A549 (cell line): ENCODE measurements around the gene PRPSAP1. TPM values are rescaled to one million over a fixed set of nuclear protein-coding genes. Genes with fewer than 3 reads are reported as not detected.
"Not testable (repeated sequence)": the region's sequence is repeated elsewhere in the genome, so short reads cannot be mapped to it uniquely, and the experiment has no call there.

Source experiments
- ATAC-seq, 2 experiments: fragments of 200-7000 bp in 1 of 2; fragments of >200 bp in 1 of 2; cut with Nextera tagmentation in 1 of 2; cut with Tn5 transposase in 1 of 2; 3 replicates each; pipeline versions ENCODE4 v1.8.0 to v1.9.1; 2018 to 2020; ENCODE audit warnings: mild to moderate bottlenecking in 1 of 2, moderate library complexity in 1 of 2
- CTCF ChIA-PET: fragments of 300-600 bp; sonication (Branson Sonifier 250); formaldehyde crosslinking; extraction: SDS; loops from one replicate; lab custom pipeline; 2021; ENCODE audit warnings: antibody characterized with exemption, inconsistent platforms; lab: Yijun Ruan, JAX
- POLR2A ChIA-PET: fragments of 350-600 bp; formaldehyde crosslinking; extraction: SDS; loops from one replicate; lab custom pipeline; 2021; ENCODE audit warnings: antibody characterized with exemption, inconsistent platforms; lab: Yijun Ruan, JAX
- DNase-seq, 2 experiments: peaks; one replicate each; pipeline versions ENCODE4 v3.0.0 to v3.0.0-alpha.2; 2011 to 2016; ENCODE audit warnings: low read depth in 1 of 2, low spot score in 1 of 2
- FAIRE-seq: peaks from 2 replicates; lab custom pipeline; 2011; peaks lifted over from hg19 to GRCh38; lab: Jason Lieb, UNC
- H3K27ac ChIP-seq, 2 experiments: fragments of >200 bp; sonication (Bioruptor Twin); formaldehyde crosslinking; 3 replicates each; pipeline ENCODE4 v1.5.1; 2016 to 2017
- H3K4me1 ChIP-seq: fragments of >200 bp; sonication (Bioruptor Twin); formaldehyde crosslinking; 3 replicates; pipeline ENCODE4 v1.6.1; 2016
- H3K4me2 ChIP-seq: fragments of >200 bp; sonication (Bioruptor Twin); formaldehyde crosslinking; 3 replicates; pipeline ENCODE4 v1.6.1; 2016
- H3K4me3 ChIP-seq: fragments of >200 bp; sonication (Bioruptor Twin); formaldehyde crosslinking; 3 replicates; pipeline ENCODE4 v1.5.1; 2016
- H3K9me3 ChIP-seq: fragments of >200 bp; sonication (Bioruptor Twin); formaldehyde crosslinking; 3 replicates; pipeline ENCODE4 v1.6.1; 2016
- EHF ChIP-seq: fragments of 250-450 bp; sonication (Bioruptor Pico); IDR thresholded peaks from 2 replicates; pipeline ENCODE4 v1.5.0; 2020; ENCODE audit warnings: mild to moderate bottlenecking
- EHMT2 ChIP-seq: fragments of 200-600 bp; sonication (generic); IDR thresholded peaks from 2 replicates; pipeline ENCODE4 v1.6.1; 2016; ENCODE audit warnings: antibody characterized with exemption, low read depth, mild to moderate bottlenecking, moderate library complexity
- FOSB ChIP-seq: fragments of 250-450 bp; sonication (Bioruptor Pico); IDR thresholded peaks from 2 replicates; pipeline ENCODE4 v1.5.0; 2020; ENCODE audit warnings: mild to moderate bottlenecking, moderate library complexity
- FOSL2 ChIP-seq, 2 experiments: fragments of 450-650 bp in 1 of 2; fragments of >200 bp in 1 of 2; sonication (Bioruptor Twin) in 1 of 2; formaldehyde crosslinking; IDR thresholded peaks; 2 replicates each; pipeline versions ENCODE4 v1.5.0 to v1.6.1; 2016 to 2020; ENCODE audit warnings: mild to moderate bottlenecking in 1 of 2, moderate library complexity in 1 of 2
- HMGXB4 ChIP-seq: fragments of 250-450 bp; sonication (Bioruptor Pico); IDR thresholded peaks from 2 replicates; pipeline ENCODE4 v1.5.0; 2021; ENCODE audit warnings: mild to moderate bottlenecking, moderate library complexity, borderline replicate concordance
- JUN ChIP-seq, 2 experiments: fragments of >200 bp; sonication (Bioruptor Twin); formaldehyde crosslinking; IDR thresholded peaks; 2 replicates in 1 of 2; 3 replicates in 1 of 2; pipeline ENCODE4 v1.6.1; 2016 to 2017
- JUNB ChIP-seq: fragments of >200 bp; sonication (Bioruptor Twin); formaldehyde crosslinking; IDR thresholded peaks from 2 replicates; pipeline ENCODE4 v1.6.1; 2016
- MAFK ChIP-seq: fragments of 450-650 bp; IDR thresholded peaks from 2 replicates; pipeline ENCODE4 v1.6.1; 2014; ENCODE audit not compliant: partially characterized antibody
- MAX ChIP-seq: IDR thresholded peaks from 2 replicates; pipeline ENCODE4 v1.6.1; 2012
- MAZ ChIP-seq: fragments of 150-350 bp; IDR thresholded peaks from 2 replicates; pipeline ENCODE4 v1.6.1; 2014; ENCODE audit warnings: antibody characterized with exemption, low read depth, low read length, borderline replicate concordance
- NPAS2 ChIP-seq: fragments of 250-450 bp; sonication (Bioruptor Pico); IDR thresholded peaks from 2 replicates; pipeline ENCODE4 v1.8.0; 2022; ENCODE audit warnings: mild to moderate bottlenecking, moderate library complexity, borderline replicate concordance
- PHF8 ChIP-seq: fragments of 200-600 bp; sonication (generic); IDR thresholded peaks from 2 replicates; pipeline ENCODE4 v1.6.1; 2016; ENCODE audit warnings: low read depth, mild to moderate bottlenecking, antibody characterized with exemption, moderate library complexity, borderline replicate concordance
- RAD21 ChIP-seq, 2 experiments: fragments of >200 bp in 1 of 2; sonication (Bioruptor Twin) in 1 of 2; formaldehyde crosslinking in 1 of 2; IDR thresholded peaks in 1 of 2; conservative IDR thresholded peaks in 1 of 2; 2 replicates in 1 of 2; 3 replicates in 1 of 2; pipeline ENCODE4 v1.6.1; 2012 to 2018; ENCODE audit warnings: inconsistent platforms in 1 of 2
- RARB ChIP-seq: fragments of 250-450 bp; sonication (Bioruptor Pico); IDR thresholded peaks from 2 replicates; pipeline ENCODE4 v1.8.0; 2021; ENCODE audit warnings: mild to moderate bottlenecking, moderate library complexity
- RNF2 ChIP-seq: fragments of 200-600 bp; sonication (generic); IDR thresholded peaks from 2 replicates; pipeline ENCODE4 v1.6.1; 2016; ENCODE audit warnings: low read depth, mild to moderate bottlenecking, antibody characterized with exemption, moderate library complexity, borderline replicate concordance
- SMC3 ChIP-seq: fragments of >200 bp; sonication (Bioruptor Twin); formaldehyde crosslinking; IDR thresholded peaks from 3 replicates; pipeline ENCODE4 v1.6.1; 2018; ENCODE audit warnings: inconsistent platforms
- SREBF2 ChIP-seq: fragments of 450-650 bp; IDR thresholded peaks from 2 replicates; pipeline ENCODE4 v1.6.1; 2014; ENCODE audit warnings: mild to moderate bottlenecking, moderate library complexity
- ZSCAN20 ChIP-seq: fragments of 250-450 bp; sonication (Bioruptor Pico); IDR thresholded peaks from 2 replicates; pipeline ENCODE4 v1.8.0; 2022; ENCODE audit warnings: mild to moderate bottlenecking, moderate library complexity
- WGBS: methylation state at CpG from one replicate; pipeline ENCODE4 v1.1.6; 2017; ENCODE audit errors: missing lambda C conversion rate; 5-methylcytosine and 5-hydroxymethylcytosine counted together
- polyA plus RNA-seq, 4 experiments: library from polyadenylated mRNA; depleted of rRNA in 3 of 4; stranded (reverse); fragments of >200 nt; fragmentation: RNase III in 1 of 4; extraction: RNeasy Plus Mini Kit Qiagen cat#74134 plus additional on column Dnase treatment in 1 of 4; gene quantifications; 2 replicates in 3 of 4; 3 replicates in 1 of 4; pipeline ENCODE4 v1.2.3, GENCODE V29; 2011 to 2017
- TF ChIP-seq, protein P1 (sequence below): fragments of >200 bp; sonication (Bioruptor Twin); formaldehyde crosslinking; IDR thresholded peaks from 3 replicates; pipeline ENCODE4 v1.6.1; 2016

Gene PRPSAP1
- polyA plus RNA-seq, 2 of the 4 experiments (the other 2 are of a cell fraction): 63.3 to 80.9 TPM

DNA sequence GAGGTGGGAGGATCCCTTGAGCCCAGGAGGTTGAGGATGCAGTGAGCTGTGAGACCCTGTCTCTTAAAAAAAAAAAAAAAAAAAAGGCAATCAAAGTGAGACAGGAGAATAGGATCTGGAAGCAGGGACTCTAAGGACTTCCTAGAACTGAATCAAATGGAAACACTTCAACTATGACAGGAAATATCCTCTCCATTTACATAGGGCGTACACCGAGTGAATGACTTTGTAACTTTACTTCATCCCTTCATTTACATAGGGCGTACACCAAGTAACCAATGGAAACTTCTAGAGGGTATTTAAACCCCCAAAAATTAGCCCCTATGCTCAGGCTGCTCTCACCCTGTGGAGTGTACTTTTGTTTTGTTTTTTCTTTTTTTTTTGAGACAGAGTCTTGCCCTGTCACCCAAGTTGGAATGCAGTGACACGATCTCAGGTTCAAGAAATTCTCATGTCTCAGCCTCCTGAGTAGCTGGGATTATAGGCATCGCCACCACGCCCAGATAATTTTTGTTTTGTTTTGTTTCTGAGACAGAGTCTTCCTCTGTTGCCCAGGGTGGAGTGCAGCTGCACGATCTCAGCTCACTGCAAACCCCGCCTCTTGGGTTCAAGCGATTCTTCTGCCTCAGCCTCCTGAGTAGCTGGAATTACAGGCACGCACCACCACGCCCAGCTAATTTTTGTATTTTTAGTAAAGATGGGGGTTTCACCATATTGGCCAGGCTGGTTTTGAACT, 9.6 kb upstream of the PRPSAP1 start:
- POLR2A ChIA-PET: interaction anchor here (1.5 kb wide), 1 partner anchor 10 kb away, joined by 6 read pairs; the partner anchor contains the start of gene PRPSAP1
- WGBS: 85% methylated on average over 11 of the region's 11 CpGs
- CTCF ChIA-PET: interaction anchor here (0.6 to 29.4 kb wide), 8 partner anchors 7 to 148 kb away, joined by 3 to 899 read pairs (median 9); partner anchors contain the start of genes PRPSAP1 and SPHK1
- DNase-seq: no peak
- H3K4me2 ChIP-seq: no peak overlapping the region
- no peak overlapping the region for H3K27ac ChIP-seq
- no peak for FAIRE-seq
- H3K4me1 ChIP-seq: no peaks in the 10 kb centered on the region
- no peak for TF ChIP-seq RNF2
- TF ChIP-seq JUNB: no peak
- no peak for TF ChIP-seq EHMT2
- TF ChIP-seq JUN (IDR thresholded peaks at IDR 0.05): no peak
- TF ChIP-seq SMC3: no peak
- no peak for TF ChIP-seq FOSB (CRISPR knock-in tag)
- TF ChIP-seq HMGXB4 (CRISPR knock-in tag): no peak
- TF ChIP-seq EHF (CRISPR knock-in tag): no peak
- TF ChIP-seq NPAS2 (CRISPR knock-in tag): no peak
- no peak for TF ChIP-seq MAFK
- TF ChIP-seq FOSL2 (IDR thresholded peaks at IDR 0.05): no peak
- no peak for TF ChIP-seq FOSL2 (CRISPR knock-in tag; IDR thresholded peaks at IDR 0.05)
- no peak for TF ChIP-seq PHF8
- TF ChIP-seq RARB (CRISPR knock-in tag): no peak
- TF ChIP-seq, protein P1, sequence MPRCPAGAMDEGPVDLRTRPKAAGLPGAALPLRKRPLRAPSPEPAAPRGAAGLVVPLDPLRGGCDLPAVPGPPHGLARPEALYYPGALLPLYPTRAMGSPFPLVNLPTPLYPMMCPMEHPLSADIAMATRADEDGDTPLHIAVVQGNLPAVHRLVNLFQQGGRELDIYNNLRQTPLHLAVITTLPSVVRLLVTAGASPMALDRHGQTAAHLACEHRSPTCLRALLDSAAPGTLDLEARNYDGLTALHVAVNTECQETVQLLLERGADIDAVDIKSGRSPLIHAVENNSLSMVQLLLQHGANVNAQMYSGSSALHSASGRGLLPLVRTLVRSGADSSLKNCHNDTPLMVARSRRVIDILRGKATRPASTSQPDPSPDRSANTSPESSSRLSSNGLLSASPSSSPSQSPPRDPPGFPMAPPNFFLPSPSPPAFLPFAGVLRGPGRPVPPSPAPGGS: no peak
- no peak for TF ChIP-seq MAX
- TF ChIP-seq MAZ: no peak
- TF ChIP-seq RAD21 (conservative IDR thresholded peaks at IDR 0.05 in 1 of 2, IDR thresholded peaks at IDR 0.05 in 1 of 2): no peak
- TF ChIP-seq ZSCAN20 (CRISPR knock-in tag): no peak
- TF ChIP-seq, all 56 proteins: peak for 0
- ATAC-seq: no peak
- Histone ChIP-seq H3K4me3 (no peak overlapping the region), H3K9me3 (no peaks in the 10 kb centered on the region)

DNA sequence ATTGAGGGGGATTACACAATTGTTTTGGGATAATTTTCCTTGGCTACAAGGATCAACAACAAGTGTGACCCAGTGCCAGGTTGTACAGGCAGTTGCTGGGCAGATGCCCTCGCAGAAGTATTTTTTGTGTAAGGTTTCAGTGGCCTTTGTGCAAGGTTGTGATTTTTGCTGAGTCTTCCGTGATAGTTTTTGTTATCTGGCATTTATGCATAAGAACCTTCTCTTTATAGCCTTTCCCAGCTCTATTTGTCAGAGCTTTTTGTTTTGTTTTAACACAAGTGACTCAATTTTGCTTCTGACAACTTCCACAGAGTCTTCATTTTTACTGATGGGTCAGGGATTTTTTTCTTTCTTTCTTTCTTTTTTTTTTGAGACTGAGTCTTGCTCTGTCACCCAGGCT, 6.7 kb upstream of the PRPSAP1 start:
- H3K9me3 ChIP-seq: no peaks in the 10 kb centered on the region
- no peak for FAIRE-seq
- POLR2A ChIA-PET: no interaction called here
- 85% methylated on average over 2 of the region's 2 CpGs for WGBS
- TF ChIP-seq MAFK (peak; percentile 21), SREBF2 (no peak)
- TF ChIP-seq, protein P1: no peak
- no peak overlapping the region for H3K4me3 ChIP-seq
- no peak for DNase-seq
- no peak overlapping the region for H3K27ac ChIP-seq
- ATAC-seq: no peak
- CTCF ChIA-PET: interaction anchor here (1.0 to 29.4 kb wide), 3 partner anchors 10 to 43 kb away, joined by 3 to 899 read pairs (median 16); partner anchors contain the start of gene SPHK1
- no peaks in the 10 kb centered on the region for H3K4me1 ChIP-seq
- H3K4me2 ChIP-seq: no peak overlapping the region

GRCh38 chr17:76359776-76360175, 6.1 kb upstream of the PRPSAP1 start:
- FAIRE-seq, H3K4me3 ChIP-seq, DNase-seq, H3K4me2 ChIP-seq, ATAC-seq, H3K4me1 ChIP-seq, POLR2A ChIA-PET, H3K9me3 ChIP-seq, H3K27ac ChIP-seq: not testable (repeated sequence)
- CTCF ChIA-PET: interaction anchor here (1.0 to 29.4 kb wide), 4 partner anchors 9 to 61 kb away, joined by 3 to 899 read pairs (median 13); partner anchors contain the start of gene SPHK1
- WGBS: 72% methylated on average over 6 of the region's 6 CpGs
